Aorta (tissue), 5 donors: Measurements from ENCODE around the gene TEFM. TPM values are rescaled to one million over a fixed set of nuclear protein-coding genes. Genes with fewer than 3 reads are reported as not detected.

Experiments used
- ATAC-seq: fragments of 200-7000 bp; cut with Tn5 transposase; one replicate; pipeline ENCODE4 v1.9.1; 2022; ENCODE audit warnings: moderate library complexity; ENCODE audit not compliant: low FRiP score
- DNase-seq, 2 donors: peaks; one replicate each; pipeline ENCODE4 v3.0.0-alpha.2; 2020
- H3K27ac ChIP-seq, 2 donors: one replicate each; pipeline ENCODE4 v1.5.1; 2013; ENCODE audit warnings: low read length in 2 of 2, mild to moderate bottlenecking in 2 of 2, moderate library complexity in 2 of 2, control low read depth in 1 of 2, inconsistent platforms in 1 of 2, low read depth in 1 of 2
- H3K27me3 ChIP-seq, 2 donors: one replicate each; pipeline ENCODE4 v1.6.1; 2013; ENCODE audit warnings: control low read depth in 1 of 2, low read length in 1 of 2, mild to moderate bottlenecking in 1 of 2, moderate library complexity in 1 of 2; ENCODE audit not compliant: insufficient read depth in 2 of 2, control insufficient read depth in 1 of 2
- H3K36me3 ChIP-seq, 2 donors: one replicate each; pipeline ENCODE4 v1.6.1; 2013; ENCODE audit warnings: control low read depth in 1 of 2, low read length in 1 of 2, mild to moderate bottlenecking in 1 of 2; ENCODE audit not compliant: insufficient read depth in 2 of 2, control insufficient read depth in 1 of 2
- H3K4me1 ChIP-seq, 2 donors: one replicate each; pipeline ENCODE4 v1.6.1; 2013; ENCODE audit warnings: low read length in 2 of 2, control low read depth in 1 of 2, mild to moderate bottlenecking in 1 of 2, moderate library complexity in 1 of 2; ENCODE audit not compliant: insufficient read depth in 2 of 2, control insufficient read depth in 1 of 2
- H3K4me3 ChIP-seq, 2 donors: one replicate each; pipeline ENCODE4 v1.5.1; 2013; ENCODE audit warnings: low read length in 2 of 2, control low read depth in 1 of 2, mild to moderate bottlenecking in 1 of 2
- H3K9me3 ChIP-seq: one replicate; pipeline ENCODE4 v1.6.1; 2013; ENCODE audit warnings: mild to moderate bottlenecking, low read length; ENCODE audit not compliant: control insufficient read depth
- WGBS, 2 donors: extraction: QIAGEN DNeasy Blood & Tissue Kit; methylation state at CpG; one replicate each; pipeline ENCODE4 v1.1.7; 2013; 5-methylcytosine and 5-hydroxymethylcytosine counted together
- intact Hi-C, 2 donors: fragments of 100-400 bp; cut with DNase I; formaldehyde crosslinking; loops; one replicate each; pipeline versions ENCODE4 v1.14.2 to v1.15.0; 2022
- long read RNA-seq, 2 donors: library from polyadenylated mRNA; unstranded; transcript quantifications; one replicate each; pipeline ENCODE4 v2.0.0, GENCODE V29; 2020 to 2021
- polyA plus RNA-seq, 2 donors: library from polyadenylated mRNA; stranded (reverse); fragments of 200-250 nt; gene quantifications; one replicate each; pipeline ENCODE4 v1.2.3, GENCODE V29; 2013
- total RNA-seq, 2 donors: library from RNA; stranded (reverse); fragmentation: NEBNext Ultra II Directional; extraction: Animal tissue kit (Norgen Biotek cat#: 25700); gene quantifications; one replicate each; pipeline ENCODE4 v1.2.1, GENCODE V29; 2021
- donor health status: healthy with polysubstance abuse.
- donor health status: Bipolar disorder and iron deficiency.
- donor health status: DM: no; HTN: no; CAD: no.
- donor health status: DM: no; HTN: no; CAD: no.
- donor health status: DM: yes; HTN: yes; CAD: no.

Gene TEFM
- 10 to 100 TPM; 11.9 to 15.8 TPM for total RNA-seq
- 10 to 100 TPM; 11.4 to 13.2 TPM for polyA plus RNA-seq
- long read RNA-seq, donor 1, partial matches to known transcripts = 0 of 5 reads
- long read RNA-seq, donor 1, other reads (novel, unspliced or antisense) = 1 of 5 reads
- long read RNA-seq, donor 2, partial matches to known transcripts = 0 of 1 reads
- long read RNA-seq, donor 2, other reads (novel, unspliced or antisense) = 0 of 1 reads

- no peaks in the 10 kb centered on the region for H3K27me3 ChIP-seq
- peak; percentile 99 for ATAC-seq
- DNase-seq = peak; percentile 93 to 95
- peak within 1 kb of the TSS; percentile 75 to 83 for H3K4me3 ChIP-seq
- H3K27ac ChIP-seq = peak within 1 kb of the TSS; percentile 72 to 78
- WGBS, 2 donors = 0% methylated on average over 47 of the region's 47 CpGs
- no peaks in the 10 kb centered on the region for H3K9me3 ChIP-seq
- H3K36me3 ChIP-seq = no peaks in the 10 kb centered on the region
- intact Hi-C loops = loop anchor here (2.0 to 10.0 kb wide), 3 partner anchors 64 to 308 kb away; partner anchors contain the start of genes RNF135 (in 2 of the 2) and NF1 (in 1 of the 2)
- no peaks in the 10 kb centered on the region for H3K4me1 ChIP-seq
These were observed at the start of gene TEFM for GRCh38 chr17:30906101-30906911. TSS of gene TEFM (minus strand) at chr17:30906238. CDS start at chr17:30906198, 40 bp downstream.

- Histone ChIP-seq H3K27ac (no peak overlapping the region), H3K4me1 (no peaks in the 10 kb centered on the region), H3K4me3 (no peak overlapping the region), H3K27me3 (no peaks in the 10 kb centered on the region), H3K36me3 (no peaks in the 10 kb centered on the region), H3K9me3 (no peaks in the 10 kb centered on the region)
- peak; percentile 40 to 64 for DNase-seq
- 83 to 91% methylated on average over 6 of the region's 6 CpGs for WGBS, 2 donors
- intact Hi-C loops = no loop called here
- ATAC-seq = no peak
These were observed 48.2 kb upstream of the TEFM start for GRCh38 chr17:30954046-30954830.

- H3K27me3 ChIP-seq = no peaks in the 10 kb centered on the region
- no peaks in the 10 kb centered on the region for H3K4me1 ChIP-seq
- no peaks in the 10 kb centered on the region for H3K9me3 ChIP-seq
- H3K27ac ChIP-seq = no peak overlapping the region
- H3K36me3 ChIP-seq = no peaks in the 10 kb centered on the region
- WGBS, 2 donors = 87 to 91% methylated on average over 9 of the region's 9 CpGs
- ATAC-seq (no peak), DNase-seq (peak; percentile 61 to 76)
- no peak overlapping the region for H3K4me3 ChIP-seq
- intact Hi-C loops = no loop called here
These were observed 46.8 kb upstream of the TEFM start for GRCh38 chr17:30952638-30953393.

GRCh38 chr17:30950669-30951399 is 44.8 kb upstream of the TEFM start:
- no peaks in the 10 kb centered on the region for H3K36me3 ChIP-seq
- ATAC-seq (peak; percentile 64), DNase-seq (peak in 1 of 2 donors; percentile 91)
- H3K4me1 ChIP-seq = no peaks in the 10 kb centered on the region
- intact Hi-C loops = no loop called here
- H3K9me3 ChIP-seq = no peaks in the 10 kb centered on the region
- H3K27ac ChIP-seq = no peak overlapping the region
- no peaks in the 10 kb centered on the region for H3K27me3 ChIP-seq
- H3K4me3 ChIP-seq = no peak overlapping the region
- 79% methylated on average over 9 of the region's 9 CpGs for WGBS, 2 donors

- H3K4me3 ChIP-seq = no peak overlapping the region
- H3K27me3 ChIP-seq = no peaks in the 10 kb centered on the region
- DNase-seq (no peak), ATAC-seq (peak; percentile 28)
- H3K27ac ChIP-seq = no peak overlapping the region
- WGBS, 2 donors = 93 to 96% methylated on average over 5 of the region's 5 CpGs
- intact Hi-C loops = no loop called here
- H3K9me3 ChIP-seq = no peaks in the 10 kb centered on the region
- no peaks in the 10 kb centered on the region for H3K4me1 ChIP-seq
- no peaks in the 10 kb centered on the region for H3K36me3 ChIP-seq
These were observed 44.2 kb upstream of the TEFM start for GRCh38 chr17:30950189-30950588.

GRCh38 chr17:30947796-30948195 is 41.8 kb upstream of the TEFM start:
- 95 to 96% methylated on average over 5 of the region's 5 CpGs for whole genome bisulfite sequencing, 2 donors
- Histone ChIP-seq H3K27ac (no peak overlapping the region), H3K4me1 (no peaks in the 10 kb centered on the region), H3K27me3 (no peaks in the 10 kb centered on the region), H3K4me3 (no peak overlapping the region), H3K36me3 (no peaks in the 10 kb centered on the region), H3K9me3 (no peaks in the 10 kb centered on the region)
- DNase-seq (peak in 1 of 2 donors; percentile 5), ATAC-seq (no peak)
- intact Hi-C loops = no loop called here

- intact Hi-C loops = no loop called here
- ATAC-seq (no peak), DNase-seq (no peak)
- H3K27me3 ChIP-seq = no peaks in the 10 kb centered on the region
- no peak overlapping the region for H3K27ac ChIP-seq
- H3K4me1 ChIP-seq = no peaks in the 10 kb centered on the region
- H3K4me3 ChIP-seq = no peak overlapping the region
- WGBS, 2 donors = 51 to 57% methylated on average over 4 of the region's 4 CpGs
- no peaks in the 10 kb centered on the region for H3K36me3 ChIP-seq
- H3K9me3 ChIP-seq = no peaks in the 10 kb centered on the region
These were observed 36.5 kb upstream of the TEFM start for GRCh38 chr17:30942308-30943079.
